ENCODE data around the gene POU6F2.

Gene POU6F2

GRCh38 chr7:39051707-39052106 is 74.0 kb downstream of the POU6F2 start:
- H3K27ac ChIP-seq (ENCODE audit: poor library complexity, severe bottlenecking) = no peak overlapping the region
- DNase-seq (ENCODE audit: low spot score) (no peak), ATAC-seq (ENCODE audit: low read depth) (no peak)
- TF ChIP-seq, protein P1, sequence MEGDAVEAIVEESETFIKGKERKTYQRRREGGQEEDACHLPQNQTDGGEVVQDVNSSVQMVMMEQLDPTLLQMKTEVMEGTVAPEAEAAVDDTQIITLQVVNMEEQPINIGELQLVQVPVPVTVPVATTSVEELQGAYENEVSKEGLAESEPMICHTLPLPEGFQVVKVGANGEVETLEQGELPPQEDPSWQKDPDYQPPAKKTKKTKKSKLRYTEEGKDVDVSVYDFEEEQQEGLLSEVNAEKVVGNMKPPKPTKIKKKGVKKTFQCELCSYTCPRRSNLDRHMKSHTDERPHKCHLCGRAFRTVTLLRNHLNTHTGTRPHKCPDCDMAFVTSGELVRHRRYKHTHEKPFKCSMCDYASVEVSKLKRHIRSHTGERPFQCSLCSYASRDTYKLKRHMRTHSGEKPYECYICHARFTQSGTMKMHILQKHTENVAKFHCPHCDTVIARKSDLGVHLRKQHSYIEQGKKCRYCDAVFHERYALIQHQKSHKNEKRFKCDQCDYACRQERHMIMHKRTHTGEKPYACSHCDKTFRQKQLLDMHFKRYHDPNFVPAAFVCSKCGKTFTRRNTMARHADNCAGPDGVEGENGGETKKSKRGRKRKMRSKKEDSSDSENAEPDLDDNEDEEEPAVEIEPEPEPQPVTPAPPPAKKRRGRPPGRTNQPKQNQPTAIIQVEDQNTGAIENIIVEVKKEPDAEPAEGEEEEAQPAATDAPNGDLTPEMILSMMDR (IDR thresholded peaks at IDR 0.05; ENCODE audit: poor library complexity, severe bottlenecking) = no peak
- H3K4me3 ChIP-seq (ENCODE audit: severe bottlenecking) = no peak overlapping the region
- no peaks in the 10 kb centered on the region for H3K27me3 ChIP-seq (ENCODE audit: insufficient read depth, poor library complexity, severe bottlenecking)
- H3K36me3 ChIP-seq (ENCODE audit: low read depth) = no peaks in the 10 kb centered on the region
- no peaks in the 10 kb centered on the region for H3K9me3 ChIP-seq (ENCODE audit: severe bottlenecking)
- no peaks in the 10 kb centered on the region for H3K4me1 ChIP-seq (ENCODE audit: insufficient read depth, poor library complexity, severe bottlenecking)

- no peak overlapping the region for H3K27ac ChIP-seq (ENCODE audit: poor library complexity, severe bottlenecking)
- ATAC-seq (ENCODE audit: low read depth) (no peak), DNase-seq (ENCODE audit: low spot score) (no peak)
- no peaks in the 10 kb centered on the region for H3K27me3 ChIP-seq (ENCODE audit: insufficient read depth, poor library complexity, severe bottlenecking)
- TF ChIP-seq, protein P1 (IDR thresholded peaks at IDR 0.05; ENCODE audit: poor library complexity, severe bottlenecking) = no peak
- H3K4me3 ChIP-seq (ENCODE audit: severe bottlenecking) = no peak overlapping the region
- no peaks in the 10 kb centered on the region for H3K36me3 ChIP-seq (ENCODE audit: low read depth)
- no peaks in the 10 kb centered on the region for H3K4me1 ChIP-seq (ENCODE audit: insufficient read depth, poor library complexity, severe bottlenecking)
- no peaks in the 10 kb centered on the region for H3K9me3 ChIP-seq (ENCODE audit: severe bottlenecking)
These were observed 77.0 kb downstream of the POU6F2 start for GRCh38 chr7:39054731-39055130.

DNA sequence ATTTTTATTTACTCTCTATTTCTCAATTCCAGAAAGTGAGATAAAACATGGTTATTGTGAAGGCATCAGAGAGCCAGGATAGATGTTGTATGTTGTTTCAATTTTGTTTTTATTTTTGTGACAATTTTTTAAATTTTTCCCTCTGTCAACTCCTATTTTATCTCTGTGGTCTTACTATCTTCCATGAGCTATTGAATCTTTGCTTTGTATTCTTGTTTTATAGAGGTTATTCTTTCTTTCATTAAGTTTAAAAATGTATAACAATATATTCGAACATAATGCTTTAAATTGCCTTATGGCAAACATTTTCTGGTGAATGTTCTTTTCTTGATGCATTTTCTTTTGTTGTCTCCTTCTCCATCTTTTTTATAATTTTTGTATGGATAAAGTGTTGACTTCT is 78.4 kb downstream of the POU6F2 start:
- ATAC-seq (ENCODE audit: low read depth) (no peak), DNase-seq (ENCODE audit: low spot score) (no peak)
- no peak overlapping the region for H3K27ac ChIP-seq (ENCODE audit: poor library complexity, severe bottlenecking)
- no peaks in the 10 kb centered on the region for H3K36me3 ChIP-seq (ENCODE audit: low read depth)
- no peaks in the 10 kb centered on the region for H3K4me1 ChIP-seq (ENCODE audit: insufficient read depth, poor library complexity, severe bottlenecking)
- H3K9me3 ChIP-seq (ENCODE audit: severe bottlenecking) = no peaks in the 10 kb centered on the region
- TF ChIP-seq, protein P1 (IDR thresholded peaks at IDR 0.05; ENCODE audit: poor library complexity, severe bottlenecking) = no peak
- no peak overlapping the region for H3K4me3 ChIP-seq (ENCODE audit: severe bottlenecking)
- H3K27me3 ChIP-seq (ENCODE audit: insufficient read depth, poor library complexity, severe bottlenecking) = no peaks in the 10 kb centered on the region

DNA sequence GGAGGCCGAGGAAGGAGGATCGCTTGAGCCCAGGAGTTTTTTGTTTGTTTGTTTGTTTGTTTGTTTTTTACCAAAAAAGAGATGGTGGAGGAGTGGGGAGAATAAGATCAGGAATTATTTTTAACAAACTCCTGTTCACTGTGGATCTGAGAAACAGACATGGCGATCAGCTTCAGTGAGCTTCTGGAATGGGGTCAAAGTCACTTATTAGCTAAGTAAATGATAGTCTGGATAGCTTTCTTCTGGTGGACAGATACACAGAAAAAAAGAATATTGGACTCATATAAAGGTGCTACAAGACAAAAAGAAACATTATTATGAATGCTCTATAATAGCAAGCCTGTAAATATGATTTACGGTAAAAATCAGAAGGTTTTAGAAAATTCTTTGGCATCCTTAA is 85.1 kb downstream of the POU6F2 start:
- Histone ChIP-seq H3K4me3 (ENCODE audit: severe bottlenecking) (no peak overlapping the region), H3K27me3 (ENCODE audit: insufficient read depth, poor library complexity, severe bottlenecking) (peaks cover 11% of the 10 kb centered on the region), H3K4me1 (ENCODE audit: insufficient read depth, poor library complexity, severe bottlenecking) (no peaks in the 10 kb centered on the region), H3K27ac (ENCODE audit: poor library complexity, severe bottlenecking) (no peak overlapping the region), H3K9me3 (ENCODE audit: severe bottlenecking) (no peaks in the 10 kb centered on the region), H3K36me3 (ENCODE audit: low read depth) (0 out of 2 replicates have a peak, but pooled peaks cover 3% of the 10 kb centered on the region)
- DNase-seq (ENCODE audit: low spot score) (no peak), ATAC-seq (ENCODE audit: low read depth) (no peak)
- TF ChIP-seq, protein P1 (IDR thresholded peaks at IDR 0.05; ENCODE audit: poor library complexity, severe bottlenecking) = no peak

- H3K27ac ChIP-seq (ENCODE audit: poor library complexity, severe bottlenecking) = no peak overlapping the region
- H3K4me1 ChIP-seq (ENCODE audit: insufficient read depth, poor library complexity, severe bottlenecking) = no peaks in the 10 kb centered on the region
- H3K4me3 ChIP-seq (ENCODE audit: severe bottlenecking) = no peak overlapping the region
- no peaks in the 10 kb centered on the region for H3K9me3 ChIP-seq (ENCODE audit: severe bottlenecking)
- TF ChIP-seq, protein P1 (IDR thresholded peaks at IDR 0.05; ENCODE audit: poor library complexity, severe bottlenecking) = no peak
- DNase-seq (ENCODE audit: low spot score) (no peak), ATAC-seq (ENCODE audit: low read depth) (no peak)
- peaks cover 7% of the 10 kb centered on the region for H3K27me3 ChIP-seq (ENCODE audit: insufficient read depth, poor library complexity, severe bottlenecking)
- H3K36me3 ChIP-seq (ENCODE audit: low read depth) = 0 out of 2 replicates have a peak, but pooled peaks cover 3% of the 10 kb centered on the region
These were observed 91.3 kb downstream of the POU6F2 start for GRCh38 chr7:39069031-39069430.

Data from RWPE2 (cell line).